ENCODE measurements around the gene MIOS. TPM values are rescaled to one million over a fixed set of nuclear protein-coding genes. Genes with fewer than 3 reads are reported as not detected.

MIOS gene
- total and polyA plus RNA-seq, 9 of the 15 experiments (the other 6 are each of a cell fraction or from before 2014, with no cell fraction given) = 7.8 to 47.8 (median 30.6) TPM

DNA sequence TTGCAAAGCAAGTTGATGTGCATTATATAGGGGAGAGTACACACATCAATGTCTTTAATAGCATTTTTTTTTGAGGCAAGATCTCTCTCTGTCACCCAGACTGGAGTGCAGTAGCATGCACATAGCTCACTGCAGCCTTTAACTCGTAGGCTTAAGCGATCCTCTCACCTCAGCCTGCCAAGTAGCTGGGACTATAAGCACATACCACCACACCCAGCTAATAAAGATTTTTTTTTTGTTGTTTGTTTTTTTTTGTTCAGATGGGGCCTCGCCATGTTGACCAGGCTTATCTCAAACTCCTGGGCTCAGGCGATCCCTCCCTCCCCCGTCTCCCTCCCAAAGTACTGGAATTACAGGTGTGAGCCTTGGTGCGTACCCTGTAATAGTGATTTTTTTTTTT lies 75.4 kb downstream of the MIOS start:
- H3K36me3 ChIP-seq (ENCODE audit: control insufficient read depth, insufficient read depth, low read length) = peaks cover 12% of the 10 kb centered on the region; the same call in 2 of the 3 replicates
- peaks cover 48% of the 10 kb centered on the region for H3K79me2 ChIP-seq (ENCODE audit: control insufficient read depth, insufficient read depth, low read length)
- ChIA-PET CTCF (ENCODE audit: low intra/inter-chr PET ratio) (no interaction called here), POLR2A (interaction anchor here (0.7 to 1.6 kb wide), 2 partner anchors 10 to 600 kb away, joined by 3 to 5 read pairs; no protein-coding TSS in a partner anchor)
- in situ Hi-C loops (cut with MboI) = no loop called here
- H3K9me1 ChIP-seq (ENCODE audit: control insufficient read depth, insufficient read depth, low read length) = no peaks in the 10 kb centered on the region
- 0 out of 2 replicates have a peak, but pooled peaks cover 2% of the 10 kb centered on the region for H3K9me3 ChIP-seq (replicated peaks; ENCODE audit: control insufficient read depth, insufficient read depth, low read depth, low read length)
- H3K9ac ChIP-seq (ENCODE audit: insufficient read depth in 1 of 2, low read depth in 2 of 2, low read length in 2 of 2) = peak overlapping the region; percentile 1 to 82; a peak in 2 of 4 replicates
- H2AFZ ChIP-seq (ENCODE audit: low read depth, low read length) = 0 out of 2 replicates have a peak overlapping the region, but pooled peaks have one; percentile 98
- DNase-seq (ENCODE audit: extremely low read depth in 1 of 4, low spot score in 3 of 4) (peak in 1 of 4 experiments; percentile 34), ATAC-seq (peak; percentile 3; the same call in 1 of the 3 replicates), FAIRE-seq (peak; percentile 6)
- H3K4me1 ChIP-seq (replicated peaks in 1 of 2; ENCODE audit: control insufficient read depth in 2 of 2, insufficient read depth in 2 of 2, low read length in 2 of 2) = peaks cover 0 to 3% of the 10 kb centered on the region in 2 experiments; a peak in 1 of 5 replicates
- intact Hi-C loops (cut with micrococcal nuclease) = no loop called here
- WGBS (ENCODE audit: insufficient coverage, low coverage, missing lambda C conversion rate) = 3% methylated on average over 6 of the region's 6 CpGs
- H4K20me1 ChIP-seq (replicated peaks; ENCODE audit: control insufficient read depth, insufficient read depth, low read length) = no peaks in the 10 kb centered on the region
- H3K27me3 ChIP-seq (ENCODE audit: control insufficient read depth in 2 of 2, insufficient read depth in 2 of 2, low read length in 2 of 2) = no peaks in the 10 kb centered on the region
- peak overlapping the region; percentile 92 for H3K4me2 ChIP-seq (ENCODE audit: insufficient read depth, low read length)
- H3K4me3 ChIP-seq = 0 out of 2 replicates have a peak overlapping the region, but pooled peaks have one; percentile 62
- BruUV-seq (replicated peaks) = no TSS peak
- no peak overlapping the region; the same call in 2 of the 3 replicates for H3K27ac ChIP-seq (ENCODE audit: extremely low read depth, low read depth, low read length)
- TF ChIP-seq GTF2A2 (tag; IDR thresholded peaks at IDR 0.05) (no peak), HDAC2 (IDR thresholded peaks at IDR 0.05) (no peak), BMI1 (IDR thresholded peaks at IDR 0.05; ENCODE audit: low read length) (no peak), MAFG (tag; conservative IDR thresholded peaks at IDR 0.05) (no peak), PYGO2 (tag; IDR thresholded peaks at IDR 0.05) (no peak), HMGN3 (IDR thresholded peaks at IDR 0.05; ENCODE audit: borderline replicate concordance, extremely low read depth, insufficient read length, low read depth, low read length) (no peak), ZFX (CRISPR knock-in tag; IDR thresholded peaks at IDR 0.05) (no peak), PTBP1 (IDR thresholded peaks at IDR 0.05; ENCODE audit: low read depth, low read length) (no peak), ZNF699 (CRISPR knock-in tag; IDR thresholded peaks at IDR 0.05; ENCODE audit: insufficient replicate concordance) (no peak), NR2F6 (CRISPR knock-in tag; IDR thresholded peaks at IDR 0.05) (no peak), ZNF717 (CRISPR knock-in tag; IDR thresholded peaks at IDR 0.05) (no peak), FOXP1 (CRISPR knock-in tag; IDR thresholded peaks at IDR 0.05) (no peak)
- TF ChIP-seq, protein P1, sequence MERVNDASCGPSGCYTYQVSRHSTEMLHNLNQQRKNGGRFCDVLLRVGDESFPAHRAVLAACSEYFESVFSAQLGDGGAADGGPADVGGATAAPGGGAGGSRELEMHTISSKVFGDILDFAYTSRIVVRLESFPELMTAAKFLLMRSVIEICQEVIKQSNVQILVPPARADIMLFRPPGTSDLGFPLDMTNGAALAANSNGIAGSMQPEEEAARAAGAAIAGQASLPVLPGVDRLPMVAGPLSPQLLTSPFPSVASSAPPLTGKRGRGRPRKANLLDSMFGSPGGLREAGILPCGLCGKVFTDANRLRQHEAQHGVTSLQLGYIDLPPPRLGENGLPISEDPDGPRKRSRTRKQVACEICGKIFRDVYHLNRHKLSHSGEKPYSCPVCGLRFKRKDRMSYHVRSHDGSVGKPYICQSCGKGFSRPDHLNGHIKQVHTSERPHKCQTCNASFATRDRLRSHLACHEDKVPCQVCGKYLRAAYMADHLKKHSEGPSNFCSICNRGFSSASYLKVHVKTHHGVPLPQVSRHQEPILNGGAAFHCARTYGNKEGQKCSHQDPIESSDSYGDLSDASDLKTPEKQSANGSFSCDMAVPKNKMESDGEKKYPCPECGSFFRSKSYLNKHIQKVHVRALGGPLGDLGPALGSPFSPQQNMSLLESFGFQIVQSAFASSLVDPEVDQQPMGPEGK (CRISPR knock-in tag; IDR thresholded peaks at IDR 0.05; ENCODE audit: borderline replicate concordance) = no peak
- TF ChIP-seq, protein P2, sequence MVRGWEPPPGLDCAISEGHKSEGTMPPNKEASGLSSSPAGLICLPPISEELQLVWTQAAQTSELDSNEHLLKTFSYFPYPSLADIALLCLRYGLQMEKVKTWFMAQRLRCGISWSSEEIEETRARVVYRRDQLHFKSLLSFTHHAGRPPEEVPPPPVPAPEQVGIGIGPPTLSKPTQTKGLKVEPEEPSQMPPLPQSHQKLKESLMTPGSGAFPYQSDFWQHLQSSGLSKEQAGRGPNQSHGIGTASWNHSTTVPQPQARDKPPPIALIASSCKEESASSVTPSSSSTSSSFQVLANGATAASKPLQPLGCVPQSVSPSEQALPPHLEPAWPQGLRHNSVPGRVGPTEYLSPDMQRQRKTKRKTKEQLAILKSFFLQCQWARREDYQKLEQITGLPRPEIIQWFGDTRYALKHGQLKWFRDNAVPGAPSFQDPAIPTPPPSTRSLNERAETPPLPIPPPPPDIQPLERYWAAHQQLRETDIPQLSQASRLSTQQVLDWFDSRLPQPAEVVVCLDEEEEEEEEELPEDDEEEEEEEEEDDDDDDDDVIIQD (CRISPR knock-in tag; IDR thresholded peaks at IDR 0.05) = no peak
- TF ChIP-seq, protein P3, sequence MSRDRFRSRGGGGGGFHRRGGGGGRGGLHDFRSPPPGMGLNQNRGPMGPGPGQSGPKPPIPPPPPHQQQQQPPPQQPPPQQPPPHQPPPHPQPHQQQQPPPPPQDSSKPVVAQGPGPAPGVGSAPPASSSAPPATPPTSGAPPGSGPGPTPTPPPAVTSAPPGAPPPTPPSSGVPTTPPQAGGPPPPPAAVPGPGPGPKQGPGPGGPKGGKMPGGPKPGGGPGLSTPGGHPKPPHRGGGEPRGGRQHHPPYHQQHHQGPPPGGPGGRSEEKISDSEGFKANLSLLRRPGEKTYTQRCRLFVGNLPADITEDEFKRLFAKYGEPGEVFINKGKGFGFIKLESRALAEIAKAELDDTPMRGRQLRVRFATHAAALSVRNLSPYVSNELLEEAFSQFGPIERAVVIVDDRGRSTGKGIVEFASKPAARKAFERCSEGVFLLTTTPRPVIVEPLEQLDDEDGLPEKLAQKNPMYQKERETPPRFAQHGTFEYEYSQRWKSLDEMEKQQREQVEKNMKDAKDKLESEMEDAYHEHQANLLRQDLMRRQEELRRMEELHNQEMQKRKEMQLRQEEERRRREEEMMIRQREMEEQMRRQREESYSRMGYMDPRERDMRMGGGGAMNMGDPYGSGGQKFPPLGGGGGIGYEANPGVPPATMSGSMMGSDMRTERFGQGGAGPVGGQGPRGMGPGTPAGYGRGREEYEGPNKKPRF (IDR thresholded peaks at IDR 0.05; ENCODE audit: low read depth, low read length) = no peak
- TF ChIP-seq, protein P4, sequence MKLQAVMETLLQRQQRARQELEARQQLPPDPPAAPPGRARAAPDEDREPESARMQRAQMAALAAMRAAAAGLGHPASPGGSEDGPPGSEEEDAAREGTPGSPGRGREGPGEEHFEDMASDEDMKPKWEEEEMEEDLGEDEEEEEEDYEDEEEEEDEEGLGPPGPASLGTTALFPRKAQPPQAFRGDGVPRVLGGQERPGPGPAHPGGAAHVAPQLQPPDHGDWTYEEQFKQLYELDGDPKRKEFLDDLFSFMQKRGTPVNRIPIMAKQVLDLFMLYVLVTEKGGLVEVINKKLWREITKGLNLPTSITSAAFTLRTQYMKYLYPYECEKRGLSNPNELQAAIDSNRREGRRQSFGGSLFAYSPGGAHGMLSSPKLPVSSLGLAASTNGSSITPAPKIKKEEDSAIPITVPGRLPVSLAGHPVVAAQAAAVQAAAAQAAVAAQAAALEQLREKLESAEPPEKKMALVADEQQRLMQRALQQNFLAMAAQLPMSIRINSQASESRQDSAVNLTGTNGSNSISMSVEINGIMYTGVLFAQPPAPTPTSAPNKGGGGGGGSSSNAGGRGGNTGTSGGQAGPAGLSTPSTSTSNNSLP (IDR thresholded peaks at IDR 0.05; ENCODE audit: borderline replicate concordance, low read depth, low read length) = no peak

Data from K562 (cell line).